Stimulated activated CD8-positive, alpha-beta memory T cell treated with anti-CD3 and anti-CD28 coated beads, Interleukin-7, amount 100 ng/mL, for 1 hour (primary cell): ENCODE results near the gene KIRREL3.

Source experiments
- DNase-seq, 2 donors: peaks; one replicate each; pipeline ENCODE4 v3.0.0-alpha.2; 2020; ENCODE audit warnings: low read depth in 2 of 2

The KIRREL3 gene

GRCh38 chr11:126790550-126791081 is 210.0 kb downstream of the KIRREL3 start:
- DNase-seq, result no peak

GRCh38 chr11:126782810-126783209 is 217.8 kb downstream of the KIRREL3 start:
- DNase-seq, result no peak

- no peak for DNase-seq
Measured at GRCh38 chr11:126781942-126782341, 218.6 kb downstream of the KIRREL3 start.

GRCh38 chr11:126776119-126776518 is 224.5 kb downstream of the KIRREL3 start:
- no peak for DNase-seq

GRCh38 chr11:126772267-126772666 is 228.3 kb downstream of the KIRREL3 start:
- no peak for DNase-seq

- no peak for DNase-seq
Measured at GRCh38 chr11:126768702-126769101, 231.9 kb downstream of the KIRREL3 start.

- DNase-seq, result no peak
Measured at GRCh38 chr11:126766440-126766839, 234.1 kb downstream of the KIRREL3 start.

GRCh38 chr11:126765196-126765595 is 235.4 kb downstream of the KIRREL3 start:
- no peak for DNase-seq

- DNase-seq, result no peak
Measured at GRCh38 chr11:126764231-126764630, 236.3 kb downstream of the KIRREL3 start.

GRCh38 chr11:126756855-126757254 is 243.7 kb downstream of the KIRREL3 start:
- DNase-seq, result no peak

- DNase-seq, result no peak
Measured at GRCh38 chr11:126756421-126756820, 244.1 kb downstream of the KIRREL3 start.

GRCh38 chr11:126755526-126755925 is 245.0 kb downstream of the KIRREL3 start:
- DNase-seq, result no peak

GRCh38 chr11:126754591-126755426 is 245.8 kb downstream of the KIRREL3 start:
- no peak for DNase-seq

GRCh38 chr11:126753990-126754389 is 246.6 kb downstream of the KIRREL3 start:
- no peak for DNase-seq

GRCh38 chr11:126751242-126751641 is 249.3 kb downstream of the KIRREL3 start:
- DNase-seq, result no peak

GRCh38 chr11:126748793-126749192 is 251.8 kb downstream of the KIRREL3 start:
- no peak for DNase-seq

GRCh38 chr11:126748100-126748791 is 252.3 kb downstream of the KIRREL3 start:
- DNase-seq, result no peak

- DNase-seq, result no peak
Measured at GRCh38 chr11:126747315-126747714, 253.3 kb downstream of the KIRREL3 start.

GRCh38 chr11:126746443-126746842 is 254.1 kb downstream of the KIRREL3 start:
- no peak for DNase-seq

- no peak for DNase-seq
Measured at GRCh38 chr11:126744699-126745098, 255.9 kb downstream of the KIRREL3 start.

GRCh38 chr11:126743628-126744027 is 256.9 kb downstream of the KIRREL3 start:
- no peak for DNase-seq

GRCh38 chr11:126742582-126742981 is 258.0 kb downstream of the KIRREL3 start:
- DNase-seq, result no peak

- no peak for DNase-seq
Measured at GRCh38 chr11:126740846-126741245, 259.7 kb downstream of the KIRREL3 start.
